ENCODE results near the gene SMYD3.

- TF ChIP-seq EZH2 (conservative IDR thresholded peaks at IDR 0.05; ENCODE audit: low read depth, low read length) (no peak), SIN3A (IDR thresholded peaks at IDR 0.05; ENCODE audit: borderline replicate concordance, low read depth, low read length) (no peak)
Measured at GRCh38 chr1:245822996-245823395, 684.1 kb downstream of the SMYD3 start.
